Trophoblast cell (in vitro differentiated cells and primary cell): Measurements from ENCODE around the gene CDKL2.

Source experiments
- DNase-seq, 2 donors: peaks; one replicate each; pipeline ENCODE4 v3.0.0-alpha.2; 2016
- H2AFZ ChIP-seq: 2 replicates; pipeline ENCODE4 v1.6.1; 2013; ENCODE audit warnings: low read length, moderate library complexity, mild to moderate bottlenecking; ENCODE audit not compliant: insufficient read depth, poor library complexity
- H2AK5ac ChIP-seq: 2 replicates; pipeline ENCODE4 v1.6.1; 2013; ENCODE audit warnings: mild to moderate bottlenecking, low read length
- H2BK120ac ChIP-seq: 2 replicates; pipeline ENCODE4 v1.6.1; 2013; ENCODE audit warnings: low read length, mild to moderate bottlenecking, moderate library complexity; ENCODE audit not compliant: insufficient read depth, poor library complexity
- H2BK12ac ChIP-seq: 2 replicates; pipeline ENCODE4 v1.6.1; 2013; ENCODE audit warnings: mild to moderate bottlenecking, low read length, moderate library complexity
- H2BK5ac ChIP-seq: 2 replicates; pipeline ENCODE4 v1.6.1; 2013; ENCODE audit warnings: low read length, low read depth, moderate library complexity, mild to moderate bottlenecking; ENCODE audit not compliant: poor library complexity
- H3K14ac ChIP-seq: 2 replicates; pipeline ENCODE4 v1.6.1; 2013; ENCODE audit warnings: mild to moderate bottlenecking, low read length
- H3K18ac ChIP-seq: 2 replicates; pipeline ENCODE4 v1.6.1; 2013; ENCODE audit warnings: mild to moderate bottlenecking, low read length
- H3K23ac ChIP-seq: 2 replicates; pipeline ENCODE4 v1.6.1; 2013; ENCODE audit warnings: low read length
- H3K27ac ChIP-seq: 2 replicates; pipeline ENCODE4 v1.5.1; 2013; ENCODE audit warnings: low read depth, mild to moderate bottlenecking, inconsistent platforms, low read length, moderate library complexity
- H3K27me3 ChIP-seq: 2 replicates; pipeline ENCODE4 v1.6.1; 2013; ENCODE audit warnings: inconsistent platforms, mild to moderate bottlenecking, low read length, moderate library complexity; ENCODE audit not compliant: insufficient read depth
- H3K36me3 ChIP-seq, 2 experiments: 1 replicate in 1 of 2; 2 replicates in 1 of 2; pipeline ENCODE4 v1.6.1; 2013; ENCODE audit warnings: low read length in 2 of 2, mild to moderate bottlenecking in 2 of 2, moderate library complexity in 1 of 2; ENCODE audit not compliant: insufficient read depth in 2 of 2, control insufficient read depth in 1 of 2
- H3K4ac ChIP-seq: 2 replicates; pipeline ENCODE4 v1.6.1; 2013; ENCODE audit warnings: low read depth, mild to moderate bottlenecking, low read length, moderate library complexity
- H3K4me1 ChIP-seq, 2 experiments: 1 replicate in 1 of 2; 2 replicates in 1 of 2; pipeline ENCODE4 v1.6.1; 2013; ENCODE audit warnings: low read length in 2 of 2, mild to moderate bottlenecking in 2 of 2, moderate library complexity in 1 of 2; ENCODE audit not compliant: insufficient read depth in 2 of 2, control insufficient read depth in 1 of 2
- H3K4me2 ChIP-seq: 2 replicates; pipeline ENCODE4 v1.6.1; 2013; ENCODE audit warnings: inconsistent platforms, mild to moderate bottlenecking, low read length, moderate library complexity
- H3K4me3 ChIP-seq: 2 replicates; pipeline ENCODE4 v1.5.1; 2013; ENCODE audit warnings: mild to moderate bottlenecking, low read depth, low read length, inconsistent platforms
- H3K79me1 ChIP-seq: one replicate; pipeline ENCODE4 v1.6.1; 2013; ENCODE audit warnings: low read length
- H3K79me2 ChIP-seq: 2 replicates; pipeline ENCODE4 v1.6.1; 2013; ENCODE audit warnings: low read length, mild to moderate bottlenecking; ENCODE audit not compliant: control insufficient read depth, insufficient read depth, poor library complexity
- H3K9ac ChIP-seq: 2 replicates; pipeline ENCODE4 v1.6.1; 2013; ENCODE audit warnings: mild to moderate bottlenecking, low read length
- H3K9me3 ChIP-seq: 2 replicates; pipeline ENCODE4 v1.6.1; 2013; ENCODE audit warnings: low read depth, mild to moderate bottlenecking, control low read depth, inconsistent platforms, low read length; ENCODE audit not compliant: insufficient read depth
- H4K12ac ChIP-seq: 2 replicates; pipeline ENCODE4 v1.6.1; 2013; ENCODE audit warnings: low read depth, mild to moderate bottlenecking, low read length, moderate library complexity
- H4K8ac ChIP-seq: 2 replicates; pipeline ENCODE4 v1.6.1; 2013; ENCODE audit warnings: low read depth, mild to moderate bottlenecking, low read length, moderate library complexity
- H4K91ac ChIP-seq: one replicate; pipeline ENCODE4 v1.6.1; 2013; ENCODE audit warnings: low read depth, mild to moderate bottlenecking, low read length, moderate library complexity
- WGBS: extraction: QIAGEN DNeasy Blood & Tissue Kit; methylation state at CpG from one replicate; pipeline ENCODE4 v1.1.7; 2013; ENCODE audit warnings: missing lambda C conversion rate; ENCODE audit not compliant: insufficient read length, insufficient coverage; ENCODE audit errors: extremely low coverage; 5-methylcytosine and 5-hydroxymethylcytosine counted together

CDKL2 gene

DNA sequence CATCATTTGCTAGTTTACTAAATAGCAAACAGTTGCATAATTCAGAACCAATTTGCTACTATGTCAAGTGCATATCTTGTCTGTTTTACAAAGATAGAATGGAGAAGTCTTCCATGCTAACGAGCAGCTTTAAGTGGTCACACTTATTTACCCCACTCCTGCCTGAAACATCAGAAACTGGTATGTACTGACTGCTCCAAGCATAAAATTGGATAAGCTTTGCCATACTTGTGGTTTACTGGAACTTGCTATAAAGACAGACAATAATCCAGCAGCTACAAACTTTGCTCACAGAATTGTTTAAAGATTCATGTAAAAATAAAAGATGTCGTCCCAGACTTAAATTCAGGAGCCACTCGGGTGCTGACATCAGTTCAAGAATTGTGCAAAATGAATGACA, 13.3 kb upstream of the CDKL2 start:
- H4K91ac ChIP-seq, result no peak overlapping the region
- no peak overlapping the region for H4K8ac ChIP-seq
- no peak for DNase-seq
- H3K4me2 ChIP-seq, result no peak overlapping the region
- no peak overlapping the region for H2AK5ac ChIP-seq
- H2BK120ac ChIP-seq, result no peak overlapping the region
- WGBS, result no CpG with 5 or more reads among the region's 3 CpGs
- no peak overlapping the region for H3K14ac ChIP-seq
- H4K12ac ChIP-seq, result no peak overlapping the region
- H3K9ac ChIP-seq, result no peak overlapping the region
- H3K18ac ChIP-seq, result no peak overlapping the region
- peaks cover 14 to 22% of the 10 kb centered on the region in 2 experiments for H3K36me3 ChIP-seq
- H3K27ac ChIP-seq, result no peak overlapping the region
- no peak overlapping the region for H2BK12ac ChIP-seq
- H2BK5ac ChIP-seq, result no peak overlapping the region
- no peak overlapping the region for H3K4ac ChIP-seq
- H3K27me3 ChIP-seq, result no peaks in the 10 kb centered on the region
- no peaks in the 10 kb centered on the region for H3K79me2 ChIP-seq
- H3K9me3 ChIP-seq, result no peaks in the 10 kb centered on the region
- H2AFZ ChIP-seq, result no peak overlapping the region
- H3K79me1 ChIP-seq, result no peaks in the 10 kb centered on the region
- no peaks in the 10 kb centered on the region for H3K4me1 ChIP-seq
- H3K4me3 ChIP-seq, result no peak overlapping the region
- no peak overlapping the region for H3K23ac ChIP-seq

DNA sequence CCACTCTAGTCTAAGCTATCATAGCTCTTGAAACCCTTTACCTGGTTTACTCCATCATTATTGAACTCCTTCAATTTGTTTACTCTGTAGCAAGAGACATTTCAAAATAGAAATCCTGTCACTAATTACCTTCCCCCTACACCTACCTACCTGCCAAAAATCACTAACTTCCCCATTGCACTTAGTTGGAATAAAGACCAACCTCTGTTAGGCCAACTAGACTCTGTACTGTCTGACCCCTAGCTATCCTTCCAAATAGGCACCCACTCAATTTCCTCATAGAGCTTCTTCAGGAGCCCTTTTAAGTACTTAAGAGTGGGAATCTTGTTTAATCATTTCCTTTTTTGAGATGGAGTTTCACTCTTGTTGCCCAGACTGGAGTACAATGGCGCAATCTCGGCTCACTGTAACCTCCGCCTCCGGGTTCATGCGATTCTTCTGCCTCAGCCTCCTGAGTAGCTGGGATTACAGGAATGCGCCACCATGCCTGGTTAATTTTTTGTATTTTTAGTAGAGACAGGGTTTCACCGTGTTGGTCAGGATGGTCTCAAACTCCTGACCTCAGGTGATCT, 8.9 kb upstream of the CDKL2 start:
- peak; percentile 35 to 47 for DNase-seq
- H4K91ac ChIP-seq, result no peak overlapping the region
- H3K79me2 ChIP-seq, result no peaks in the 10 kb centered on the region
- no peak overlapping the region for H3K14ac ChIP-seq
- no peak overlapping the region for H2BK5ac ChIP-seq
- H4K8ac ChIP-seq, result no peak overlapping the region
- no peak overlapping the region for H3K23ac ChIP-seq
- H3K27me3 ChIP-seq, result no peaks in the 10 kb centered on the region
- H3K9me3 ChIP-seq, result no peaks in the 10 kb centered on the region
- no peak overlapping the region for H3K4me3 ChIP-seq
- no peak overlapping the region for H3K4ac ChIP-seq
- no peak overlapping the region for H3K9ac ChIP-seq
- WGBS, result no CpG with 5 or more reads among the region's 7 CpGs
- no peak overlapping the region for H3K4me2 ChIP-seq
- no peak overlapping the region for H2AK5ac ChIP-seq
- peaks cover 2 to 3% of the 10 kb centered on the region in 2 experiments for H3K36me3 ChIP-seq
- no peak overlapping the region for H2BK120ac ChIP-seq
- no peak overlapping the region for H2AFZ ChIP-seq
- H3K4me1 ChIP-seq, result no peaks in the 10 kb centered on the region
- H4K12ac ChIP-seq, result no peak overlapping the region
- H2BK12ac ChIP-seq, result no peak overlapping the region
- no peaks in the 10 kb centered on the region for H3K79me1 ChIP-seq
- no peak overlapping the region for H3K27ac ChIP-seq
- no peak overlapping the region for H3K18ac ChIP-seq

DNA sequence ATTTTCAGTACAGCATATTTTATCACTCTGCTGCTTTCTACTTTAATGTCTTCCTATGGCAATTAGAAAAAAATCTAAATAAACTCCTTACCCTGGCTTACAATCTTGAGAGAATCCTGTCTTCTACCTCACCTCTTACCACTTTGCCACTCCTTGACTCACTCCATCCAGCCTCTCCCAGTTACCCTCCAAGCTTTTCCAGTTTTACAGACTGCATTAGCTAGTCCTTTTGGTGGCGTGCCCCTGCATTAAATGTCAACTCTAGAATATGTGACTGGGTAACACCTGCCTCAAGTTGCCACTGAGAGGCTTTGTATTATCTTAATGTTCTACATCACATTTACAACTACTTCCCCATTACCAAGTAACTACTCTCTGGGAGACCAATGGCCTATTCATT, 7.5 kb upstream of the CDKL2 start:
- Histone ChIP-seq H3K27me3 (no peaks in the 10 kb centered on the region), H3K23ac (no peak overlapping the region), H3K14ac (no peak overlapping the region), H3K79me2 (no peaks in the 10 kb centered on the region), H2BK120ac (no peak overlapping the region), H3K4me1 (no peaks in the 10 kb centered on the region), H2BK12ac (no peak overlapping the region), H3K18ac (no peak overlapping the region), H3K79me1 (no peaks in the 10 kb centered on the region), H4K91ac (no peak overlapping the region), H3K9ac (no peak overlapping the region), H3K4me3 (no peak overlapping the region), H4K12ac (no peak overlapping the region), H3K27ac (no peak overlapping the region), H2AK5ac (no peak overlapping the region), H4K8ac (no peak overlapping the region), H2AFZ (no peak overlapping the region), H3K4ac (no peak overlapping the region), H3K36me3 (peaks cover 0 to 3% of the 10 kb centered on the region in 2 experiments), H2BK5ac (no peak overlapping the region), H3K9me3 (no peaks in the 10 kb centered on the region), H3K4me2 (no peak overlapping the region)
- no CpG with 5 or more reads among the region's 1 CpG for WGBS
- DNase-seq, result no peak

DNA sequence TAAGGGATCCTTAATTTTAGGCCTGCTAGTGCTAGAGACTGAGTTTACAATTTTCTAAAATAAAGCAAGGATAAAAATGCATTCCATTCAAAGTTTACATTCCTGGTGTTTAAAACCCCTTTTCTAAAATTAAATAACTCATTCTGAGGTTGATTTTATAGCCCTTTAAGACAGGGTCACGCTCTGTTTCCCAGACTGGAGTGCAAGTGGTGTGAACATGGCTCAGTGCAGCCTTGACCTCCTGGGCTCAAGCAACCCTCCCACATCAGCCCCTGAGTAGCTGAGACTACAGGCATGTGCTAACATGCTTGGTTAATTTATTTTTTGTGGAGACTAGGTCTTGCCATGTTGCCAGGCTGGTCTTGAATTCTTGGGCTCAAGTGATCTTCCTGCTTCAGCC, 6.8 kb upstream of the CDKL2 start:
- Histone ChIP-seq H3K14ac (no peak overlapping the region), H3K9ac (no peak overlapping the region), H3K4me3 (no peak overlapping the region), H3K23ac (no peak overlapping the region), H3K9me3 (no peaks in the 10 kb centered on the region), H4K12ac (no peak overlapping the region), H2AK5ac (no peak overlapping the region), H3K79me1 (no peaks in the 10 kb centered on the region), H2BK12ac (no peak overlapping the region), H3K4me1 (no peaks in the 10 kb centered on the region), H2BK120ac (no peak overlapping the region), H2AFZ (no peak overlapping the region), H4K91ac (no peak overlapping the region), H3K27me3 (no peaks in the 10 kb centered on the region), H3K27ac (no peak overlapping the region), H3K79me2 (no peaks in the 10 kb centered on the region), H3K18ac (no peak overlapping the region), H4K8ac (no peak overlapping the region), H3K36me3 (peaks cover 0 to 3% of the 10 kb centered on the region in 2 experiments), H3K4ac (no peak overlapping the region), H3K4me2 (no peak overlapping the region), H2BK5ac (no peak overlapping the region)
- DNase-seq, result no peak
- no CpG with 5 or more reads among the region's 1 CpG for WGBS
